Measurements from ENCODE around the gene CDK5. TPM values are rescaled to one million over a fixed set of nuclear protein-coding genes. Genes with fewer than 3 reads are reported as not detected.
A peak's percentile ranks its signal among the peaks of the same experiment; 100 is the strongest.

The CDK5 gene
- total and polyA plus RNA-seq, 9 of the 15 experiments (the other 6 are each of a cell fraction or from before 2014, with no cell fraction given): 3.2 to 38.0 (median 27.5) TPM

DNA sequence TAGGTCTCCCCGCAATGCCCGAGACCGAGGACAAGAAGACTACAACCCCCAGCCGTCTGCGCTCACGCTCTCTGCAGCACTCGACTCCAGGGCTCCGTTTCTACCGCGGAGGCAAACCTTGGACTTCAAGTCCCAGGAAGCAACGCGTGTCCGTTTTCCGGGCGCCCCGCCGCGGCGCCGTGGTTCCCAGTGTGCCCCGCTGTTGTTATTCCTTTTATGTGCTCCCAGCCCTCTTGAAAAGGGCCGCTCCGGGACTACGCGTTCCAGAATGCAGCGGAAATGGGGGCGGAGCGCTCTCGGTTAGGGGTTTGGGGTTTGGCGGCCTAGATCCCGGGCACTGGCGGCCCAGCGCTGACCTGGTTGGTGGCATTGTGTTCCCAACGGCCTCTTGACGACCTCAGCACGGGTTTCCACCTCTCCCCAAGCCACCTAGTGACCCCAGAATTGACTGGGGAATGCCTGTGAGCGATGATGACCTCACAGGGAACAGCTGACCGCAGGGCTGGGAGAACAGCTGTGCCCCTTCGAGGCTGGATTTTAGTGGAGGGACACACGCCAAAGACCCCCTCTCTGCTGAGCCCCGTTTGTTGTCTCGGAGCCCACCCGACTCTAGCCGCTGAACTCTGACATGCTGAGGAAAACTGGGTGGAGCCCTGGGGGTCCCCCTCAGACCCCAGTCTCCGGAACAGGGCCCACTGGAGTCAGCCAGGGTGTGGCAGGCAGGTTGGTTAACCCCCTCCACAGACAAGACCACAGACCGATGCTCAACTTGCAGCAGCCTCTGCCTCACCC, 488 bp upstream of the CDK5 start (continued):
- TF ChIP-seq, protein P1, sequence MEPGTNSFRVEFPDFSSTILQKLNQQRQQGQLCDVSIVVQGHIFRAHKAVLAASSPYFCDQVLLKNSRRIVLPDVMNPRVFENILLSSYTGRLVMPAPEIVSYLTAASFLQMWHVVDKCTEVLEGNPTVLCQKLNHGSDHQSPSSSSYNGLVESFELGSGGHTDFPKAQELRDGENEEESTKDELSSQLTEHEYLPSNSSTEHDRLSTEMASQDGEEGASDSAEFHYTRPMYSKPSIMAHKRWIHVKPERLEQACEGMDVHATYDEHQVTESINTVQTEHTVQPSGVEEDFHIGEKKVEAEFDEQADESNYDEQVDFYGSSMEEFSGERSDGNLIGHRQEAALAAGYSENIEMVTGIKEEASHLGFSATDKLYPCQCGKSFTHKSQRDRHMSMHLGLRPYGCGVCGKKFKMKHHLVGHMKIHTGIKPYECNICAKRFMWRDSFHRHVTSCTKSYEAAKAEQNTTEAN (CRISPR knock-in tag; IDR thresholded peaks at IDR 0.05): no peak
- TF ChIP-seq, protein P2, sequence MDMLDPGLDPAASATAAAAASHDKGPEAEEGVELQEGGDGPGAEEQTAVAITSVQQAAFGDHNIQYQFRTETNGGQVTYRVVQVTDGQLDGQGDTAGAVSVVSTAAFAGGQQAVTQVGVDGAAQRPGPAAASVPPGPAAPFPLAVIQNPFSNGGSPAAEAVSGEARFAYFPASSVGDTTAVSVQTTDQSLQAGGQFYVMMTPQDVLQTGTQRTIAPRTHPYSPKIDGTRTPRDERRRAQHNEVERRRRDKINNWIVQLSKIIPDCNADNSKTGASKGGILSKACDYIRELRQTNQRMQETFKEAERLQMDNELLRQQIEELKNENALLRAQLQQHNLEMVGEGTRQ (CRISPR knock-in tag; IDR thresholded peaks at IDR 0.05): peak; percentile 27; the same call in 1 of the 2 replicates
- TF ChIP-seq, protein P3, sequence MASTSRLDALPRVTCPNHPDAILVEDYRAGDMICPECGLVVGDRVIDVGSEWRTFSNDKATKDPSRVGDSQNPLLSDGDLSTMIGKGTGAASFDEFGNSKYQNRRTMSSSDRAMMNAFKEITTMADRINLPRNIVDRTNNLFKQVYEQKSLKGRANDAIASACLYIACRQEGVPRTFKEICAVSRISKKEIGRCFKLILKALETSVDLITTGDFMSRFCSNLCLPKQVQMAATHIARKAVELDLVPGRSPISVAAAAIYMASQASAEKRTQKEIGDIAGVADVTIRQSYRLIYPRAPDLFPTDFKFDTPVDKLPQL (IDR thresholded peaks at IDR 0.05; ENCODE audit: extremely low read depth, insufficient read length): no peak
- TF ChIP-seq RAD51 (IDR thresholded peaks at IDR 0.05; ENCODE audit: borderline replicate concordance, low read depth) (peak; percentile 73; the same call in 1 of the 2 replicates), MBD2 (IDR thresholded peaks at IDR 0.05; ENCODE audit: borderline replicate concordance, low read depth) (peak; percentile 95), TRIM24 (IDR thresholded peaks at IDR 0.05) (peak in 1 of 2 experiments; percentile 47; a peak in 1 of 4 replicates), SMC3 (conservative IDR thresholded peaks at IDR 0.05; ENCODE audit: insufficient read depth, low read depth, low read length) (no peak), CREB1 (IDR thresholded peaks at IDR 0.05) (peak; percentile 84), CREB1 (CRISPR knock-in tag; IDR thresholded peaks at IDR 0.05) (peak; percentile 92), MAFF (IDR thresholded peaks at IDR 0.05; ENCODE audit: low read length) (no peak), BCOR (IDR thresholded peaks at IDR 0.05) (no peak), SIX5 (IDR thresholded peaks at IDR 0.05; ENCODE audit: borderline replicate concordance in 1 of 2, insufficient read depth in 1 of 2, low read depth in 1 of 2, low read length in 2 of 2) (peak; percentile 97 to 99), SLC30A9 (CRISPR knock-in tag; IDR thresholded peaks at IDR 0.05) (no peak), MCM7 (IDR thresholded peaks at IDR 0.05) (no peak), POLR3A (IDR thresholded peaks at IDR 0.05; ENCODE audit: borderline replicate concordance, extremely low read depth, insufficient read depth, insufficient read length) (no peak), HNRNPLL (IDR thresholded peaks at IDR 0.05; ENCODE audit: low read depth, low read length, poor library complexity, severe bottlenecking) (peak; percentile 67)
- TF ChIP-seq, protein P4, sequence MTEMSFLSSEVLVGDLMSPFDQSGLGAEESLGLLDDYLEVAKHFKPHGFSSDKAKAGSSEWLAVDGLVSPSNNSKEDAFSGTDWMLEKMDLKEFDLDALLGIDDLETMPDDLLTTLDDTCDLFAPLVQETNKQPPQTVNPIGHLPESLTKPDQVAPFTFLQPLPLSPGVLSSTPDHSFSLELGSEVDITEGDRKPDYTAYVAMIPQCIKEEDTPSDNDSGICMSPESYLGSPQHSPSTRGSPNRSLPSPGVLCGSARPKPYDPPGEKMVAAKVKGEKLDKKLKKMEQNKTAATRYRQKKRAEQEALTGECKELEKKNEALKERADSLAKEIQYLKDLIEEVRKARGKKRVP (CRISPR knock-in tag; IDR thresholded peaks at IDR 0.05): no peak
- TF ChIP-seq, protein P5, sequence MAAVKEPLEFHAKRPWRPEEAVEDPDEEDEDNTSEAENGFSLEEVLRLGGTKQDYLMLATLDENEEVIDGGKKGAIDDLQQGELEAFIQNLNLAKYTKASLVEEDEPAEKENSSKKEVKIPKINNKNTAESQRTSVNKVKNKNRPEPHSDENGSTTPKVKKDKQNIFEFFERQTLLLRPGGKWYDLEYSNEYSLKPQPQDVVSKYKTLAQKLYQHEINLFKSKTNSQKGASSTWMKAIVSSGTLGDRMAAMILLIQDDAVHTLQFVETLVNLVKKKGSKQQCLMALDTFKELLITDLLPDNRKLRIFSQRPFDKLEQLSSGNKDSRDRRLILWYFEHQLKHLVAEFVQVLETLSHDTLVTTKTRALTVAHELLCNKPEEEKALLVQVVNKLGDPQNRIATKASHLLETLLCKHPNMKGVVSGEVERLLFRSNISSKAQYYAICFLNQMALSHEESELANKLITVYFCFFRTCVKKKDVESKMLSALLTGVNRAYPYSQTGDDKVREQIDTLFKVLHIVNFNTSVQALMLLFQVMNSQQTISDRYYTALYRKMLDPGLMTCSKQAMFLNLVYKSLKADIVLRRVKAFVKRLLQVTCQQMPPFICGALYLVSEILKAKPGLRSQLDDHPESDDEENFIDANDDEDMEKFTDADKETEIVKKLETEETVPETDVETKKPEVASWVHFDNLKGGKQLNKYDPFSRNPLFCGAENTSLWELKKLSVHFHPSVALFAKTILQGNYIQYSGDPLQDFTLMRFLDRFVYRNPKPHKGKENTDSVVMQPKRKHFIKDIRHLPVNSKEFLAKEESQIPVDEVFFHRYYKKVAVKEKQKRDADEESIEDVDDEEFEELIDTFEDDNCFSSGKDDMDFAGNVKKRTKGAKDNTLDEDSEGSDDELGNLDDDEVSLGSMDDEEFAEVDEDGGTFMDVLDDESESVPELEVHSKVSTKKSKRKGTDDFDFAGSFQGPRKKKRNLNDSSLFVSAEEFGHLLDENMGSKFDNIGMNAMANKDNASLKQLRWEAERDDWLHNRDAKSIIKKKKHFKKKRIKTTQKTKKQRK (IDR thresholded peaks at IDR 0.05; ENCODE audit: borderline replicate concordance, low read depth, low read length): no peak
- TF ChIP-seq, protein P6, sequence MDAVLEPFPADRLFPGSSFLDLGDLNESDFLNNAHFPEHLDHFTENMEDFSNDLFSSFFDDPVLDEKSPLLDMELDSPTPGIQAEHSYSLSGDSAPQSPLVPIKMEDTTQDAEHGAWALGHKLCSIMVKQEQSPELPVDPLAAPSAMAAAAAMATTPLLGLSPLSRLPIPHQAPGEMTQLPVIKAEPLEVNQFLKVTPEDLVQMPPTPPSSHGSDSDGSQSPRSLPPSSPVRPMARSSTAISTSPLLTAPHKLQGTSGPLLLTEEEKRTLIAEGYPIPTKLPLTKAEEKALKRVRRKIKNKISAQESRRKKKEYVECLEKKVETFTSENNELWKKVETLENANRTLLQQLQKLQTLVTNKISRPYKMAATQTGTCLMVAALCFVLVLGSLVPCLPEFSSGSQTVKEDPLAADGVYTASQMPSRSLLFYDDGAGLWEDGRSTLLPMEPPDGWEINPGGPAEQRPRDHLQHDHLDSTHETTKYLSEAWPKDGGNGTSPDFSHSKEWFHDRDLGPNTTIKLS (IDR thresholded peaks at IDR 0.05; ENCODE audit: borderline replicate concordance, low read depth): peak; percentile 99

Measured in K562 (cell line).